Vagina (tissue), 2 donors: ENCODE measurements around the gene DCTD.

Experiments
- POLR2A ChIP-seq, 2 donors: fragments of 450-650 bp; IDR thresholded peaks; one replicate each; pipeline ENCODE4 v1.6.1; 2017; ENCODE audit warnings: antibody characterized with exemption in 2 of 2, mild to moderate bottlenecking in 2 of 2, moderate library complexity in 2 of 2
- TF ChIP-seq, protein P1 (sequence below), 3 experiments: fragments of 450-650 bp in 2 of 3; fragments of 200-600 bp in 1 of 3; sonication (generic) in 1 of 3; IDR thresholded peaks; one replicate each; pipeline ENCODE4 v1.5.1; 2017 to 2019; ENCODE audit warnings: antibody characterized with exemption in 3 of 3, mild to moderate bottlenecking in 2 of 3, moderate library complexity in 2 of 3

DNA sequence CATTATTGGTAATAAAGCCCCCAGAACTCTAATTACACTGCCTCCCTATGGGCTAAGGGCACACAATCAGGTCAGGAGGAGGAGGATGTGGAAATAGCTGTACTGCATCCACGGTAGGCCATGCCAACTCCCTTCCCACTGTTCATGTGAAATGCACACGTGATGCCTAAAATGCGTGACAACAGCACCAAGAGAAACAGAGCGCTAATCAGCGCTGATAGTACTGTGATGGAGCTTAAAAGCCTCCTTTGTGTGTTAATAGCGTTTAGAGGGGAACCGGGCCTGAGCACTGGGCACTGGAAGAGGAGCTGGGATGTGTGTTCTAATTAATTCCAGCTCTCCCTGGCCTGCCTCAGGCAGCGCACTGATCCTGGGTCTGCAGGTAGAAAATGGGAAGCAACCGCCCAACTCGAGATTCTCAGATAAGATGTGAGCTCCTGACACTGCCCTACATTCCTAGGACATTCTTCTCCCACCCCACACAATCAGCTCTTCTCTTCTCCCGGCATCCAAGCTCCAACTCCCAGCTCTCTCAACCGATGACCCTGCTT lies 12.9 kb downstream of the DCTD start:
- TF ChIP-seq, protein P1, sequence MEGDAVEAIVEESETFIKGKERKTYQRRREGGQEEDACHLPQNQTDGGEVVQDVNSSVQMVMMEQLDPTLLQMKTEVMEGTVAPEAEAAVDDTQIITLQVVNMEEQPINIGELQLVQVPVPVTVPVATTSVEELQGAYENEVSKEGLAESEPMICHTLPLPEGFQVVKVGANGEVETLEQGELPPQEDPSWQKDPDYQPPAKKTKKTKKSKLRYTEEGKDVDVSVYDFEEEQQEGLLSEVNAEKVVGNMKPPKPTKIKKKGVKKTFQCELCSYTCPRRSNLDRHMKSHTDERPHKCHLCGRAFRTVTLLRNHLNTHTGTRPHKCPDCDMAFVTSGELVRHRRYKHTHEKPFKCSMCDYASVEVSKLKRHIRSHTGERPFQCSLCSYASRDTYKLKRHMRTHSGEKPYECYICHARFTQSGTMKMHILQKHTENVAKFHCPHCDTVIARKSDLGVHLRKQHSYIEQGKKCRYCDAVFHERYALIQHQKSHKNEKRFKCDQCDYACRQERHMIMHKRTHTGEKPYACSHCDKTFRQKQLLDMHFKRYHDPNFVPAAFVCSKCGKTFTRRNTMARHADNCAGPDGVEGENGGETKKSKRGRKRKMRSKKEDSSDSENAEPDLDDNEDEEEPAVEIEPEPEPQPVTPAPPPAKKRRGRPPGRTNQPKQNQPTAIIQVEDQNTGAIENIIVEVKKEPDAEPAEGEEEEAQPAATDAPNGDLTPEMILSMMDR (IDR thresholded peaks at IDR 0.05): no peak
- TF ChIP-seq POLR2A (IDR thresholded peaks at IDR 0.05): no peak
